Liver (tissue), 9 donors: ENCODE measurements around the gene TMEM178B. TPM values are rescaled to one million over a fixed set of nuclear protein-coding genes. Genes with fewer than 3 reads are reported as not detected.

Experiments
- DNase-seq: peaks from one replicate; pipeline ENCODE4 v3.0.0-alpha.2; 2017; ENCODE audit warnings: low spot score
- H3K27ac ChIP-seq, 2 donors: one replicate each; pipeline ENCODE4 v1.7.0; 2013; ENCODE audit warnings: inconsistent platforms in 2 of 2, low read length in 2 of 2, control low read depth in 1 of 2, low read depth in 1 of 2, mild to moderate bottlenecking in 1 of 2
- H3K27me3 ChIP-seq, 4 donors: one replicate each; pipeline versions ENCODE4 v1.6.1 to v1.7.0; 2013; ENCODE audit warnings: low read length in 3 of 4, inconsistent platforms in 1 of 4, mild to moderate bottlenecking in 1 of 4, moderate library complexity in 1 of 4; ENCODE audit not compliant: control insufficient read depth in 4 of 4, insufficient read depth in 4 of 4
- H3K36me3 ChIP-seq, 4 donors: one replicate each; pipeline versions ENCODE4 v1.6.1 to v1.7.0; 2013; ENCODE audit warnings: low read length in 3 of 4, mild to moderate bottlenecking in 3 of 4, low read depth in 1 of 4, moderate library complexity in 1 of 4; ENCODE audit not compliant: control insufficient read depth in 4 of 4, insufficient read depth in 3 of 4
- H3K4me1 ChIP-seq, 4 donors: one replicate each; pipeline versions ENCODE4 v1.6.1 to v1.7.0; 2013; ENCODE audit warnings: low read length in 3 of 4, mild to moderate bottlenecking in 3 of 4, moderate library complexity in 1 of 4; ENCODE audit not compliant: control insufficient read depth in 4 of 4, insufficient read depth in 4 of 4
- H3K4me3 ChIP-seq, 3 donors: one replicate each; pipeline versions ENCODE4 v1.6.1 to v1.7.0; 2013; ENCODE audit warnings: low read length in 3 of 3, control low read depth in 1 of 3, low read depth in 1 of 3, mild to moderate bottlenecking in 1 of 3
- H3K9ac ChIP-seq, 2 donors: one replicate each; pipeline ENCODE4 v1.7.0; 2013; ENCODE audit warnings: low read length in 2 of 2, mild to moderate bottlenecking in 2 of 2, moderate library complexity in 2 of 2, control low read depth in 1 of 2, low read depth in 1 of 2
- H3K9me3 ChIP-seq, 4 donors: one replicate each; pipeline versions ENCODE4 v1.6.1 to v1.7.0; 2013; ENCODE audit warnings: low read length in 3 of 4; ENCODE audit not compliant: control insufficient read depth in 4 of 4
- EGR1 ChIP-seq, 2 donors: IDR thresholded peaks; 2 replicates each; pipeline ENCODE4 v1.6.1; 2016 to 2018; ENCODE audit warnings: antibody characterized with exemption in 2 of 2, low read depth in 2 of 2
- FOXA1 ChIP-seq: IDR thresholded peaks from 2 replicates; pipeline ENCODE4 v1.6.1; 2016; ENCODE audit warnings: antibody characterized with exemption
- GABPA ChIP-seq, 2 donors: IDR thresholded peaks in 1 of 2; conservative IDR thresholded peaks in 1 of 2; 2 replicates each; pipeline ENCODE4 v1.6.1; 2016; ENCODE audit warnings: antibody characterized with exemption in 2 of 2, mild to moderate bottlenecking in 1 of 2, moderate library complexity in 1 of 2
- HNF4G ChIP-seq: IDR thresholded peaks from 2 replicates; pipeline ENCODE4 v1.6.1; 2016; ENCODE audit warnings: antibody characterized with exemption
- JUND ChIP-seq, 2 donors: IDR thresholded peaks; 2 replicates each; pipeline ENCODE4 v1.6.1; 2016; ENCODE audit warnings: antibody characterized with exemption in 2 of 2
- NR2F2 ChIP-seq: IDR thresholded peaks from 2 replicates; pipeline ENCODE4 v1.6.1; 2016; ENCODE audit warnings: antibody characterized with exemption
- RAD21 ChIP-seq, 2 donors: IDR thresholded peaks; 2 replicates each; pipeline ENCODE4 v1.6.1; 2016; ENCODE audit warnings: antibody characterized with exemption in 2 of 2, mild to moderate bottlenecking in 2 of 2
- RXRA ChIP-seq, 2 donors: IDR thresholded peaks; 2 replicates each; pipeline ENCODE4 v1.6.1; 2017 to 2018; ENCODE audit warnings: antibody characterized with exemption in 2 of 2, mild to moderate bottlenecking in 1 of 2
- TAF1 ChIP-seq: conservative IDR thresholded peaks from 2 replicates; pipeline ENCODE4 v1.6.1; 2016; ENCODE audit warnings: antibody characterized with exemption, mild to moderate bottlenecking
- YY1 ChIP-seq: IDR thresholded peaks from 2 replicates; pipeline ENCODE4 v1.6.1; 2016; ENCODE audit warnings: antibody characterized with exemption, mild to moderate bottlenecking
- WGBS: extraction: QIAGEN DNeasy Blood & Tissue Kit; methylation state at CpG from one replicate; pipeline ENCODE4 v1.1.7; 2013; 5-methylcytosine and 5-hydroxymethylcytosine counted together
- polyA plus RNA-seq, 2 donors: library from polyadenylated mRNA; stranded (reverse) in 1 of 2; unstranded in 1 of 2; fragments of 200-250 nt in 1 of 2; fragments of >200 nt in 1 of 2; fragmentation: Nextera tagmentation in 1 of 2; extraction: Ambion mirVana in 1 of 2; gene quantifications; one replicate each; pipeline versions ENCODE4 v1.2.1 to v1.2.3, GENCODE V29; 2013 to 2015
- total RNA-seq, 2 donors: library from RNA; depleted of rRNA; stranded (reverse); fragments of >200 nt; gene quantifications; one replicate each; pipeline ENCODE4 v1.2.3, GENCODE V29; 2014
- TF ChIP-seq, protein P1 (sequence below): IDR thresholded peaks from 2 replicates; pipeline ENCODE4 v1.6.1; 2016; ENCODE audit warnings: antibody characterized with exemption, mild to moderate bottlenecking
- TF ChIP-seq, protein P2 (sequence below): IDR thresholded peaks from 2 replicates; pipeline ENCODE4 v1.6.1; 2016; ENCODE audit warnings: antibody characterized with exemption
- TF ChIP-seq, protein P3 (sequence below): IDR thresholded peaks from 2 replicates; pipeline ENCODE4 v1.6.1; 2016; ENCODE audit warnings: antibody characterized with exemption
- TF ChIP-seq, protein P4 (sequence below): fragments of 150-350 bp; IDR thresholded peaks from 2 replicates; pipeline ENCODE4 v1.5.1; 2017; ENCODE audit warnings: improper control_type of control experiment, low read depth, low read length; ENCODE audit not compliant: missing input control
- donor health status: healthy.
- donor health status: healthy.
- donor health status: healthy.
- donor health status: healthy.
- donor health status: healthy.

TMEM178B gene
- total and polyA plus RNA-seq, 4 donors: under 0.01 to 0.02 (median under 0.01) TPM; not detected in 1

DNA sequence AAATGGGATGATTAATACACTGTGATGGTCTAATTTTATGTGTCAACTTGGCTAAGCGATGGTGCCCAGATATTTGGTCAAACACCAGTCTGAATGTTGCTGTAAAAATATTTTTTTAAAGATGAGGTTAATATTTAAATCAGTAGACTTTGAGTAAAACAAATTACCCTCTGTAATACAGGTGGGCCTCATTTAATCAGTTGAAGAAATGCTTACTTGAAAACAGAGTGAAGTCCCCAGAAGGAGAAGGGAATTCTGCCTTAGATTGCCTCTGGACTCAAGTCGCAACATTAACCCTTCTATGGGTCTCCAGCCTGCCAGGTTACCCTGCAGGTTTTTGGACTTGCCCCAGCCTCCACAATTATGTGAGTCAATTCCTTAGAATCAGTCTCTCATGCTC lies 427.6 kb downstream of the TMEM178B start:
- 77% methylated on average over 2 of the region's 2 CpGs for WGBS
- no peak overlapping the region for H3K9ac ChIP-seq
- no peak for DNase-seq

DNA sequence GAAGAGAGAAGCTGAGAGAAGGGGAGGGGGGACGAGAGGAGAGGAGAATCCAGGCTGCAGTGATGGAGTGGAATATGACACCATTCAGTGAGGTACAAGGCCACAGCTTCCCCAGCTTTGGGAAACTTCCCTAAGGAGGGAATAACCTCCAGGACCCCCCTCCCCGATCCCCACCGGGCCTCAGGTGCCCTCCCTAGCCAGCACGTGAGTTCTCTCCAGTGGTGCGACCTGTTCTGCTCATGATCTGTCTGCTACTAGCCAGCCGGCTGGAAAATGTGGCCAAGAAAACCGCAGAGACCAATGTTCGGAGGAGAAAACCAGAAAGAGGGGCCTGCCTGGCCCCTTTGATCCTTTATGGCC lies 437.4 kb downstream of the TMEM178B start:
- H3K27me3 ChIP-seq: peaks cover 0 to 11% (median 3%) of the 10 kb centered on the region in 4 donors
- H3K27ac ChIP-seq: no peak overlapping the region
- H3K4me3 ChIP-seq: no peak overlapping the region
- no peak for TF ChIP-seq TAF1
- TF ChIP-seq FOXA1: no peak
- TF ChIP-seq, protein P1, sequence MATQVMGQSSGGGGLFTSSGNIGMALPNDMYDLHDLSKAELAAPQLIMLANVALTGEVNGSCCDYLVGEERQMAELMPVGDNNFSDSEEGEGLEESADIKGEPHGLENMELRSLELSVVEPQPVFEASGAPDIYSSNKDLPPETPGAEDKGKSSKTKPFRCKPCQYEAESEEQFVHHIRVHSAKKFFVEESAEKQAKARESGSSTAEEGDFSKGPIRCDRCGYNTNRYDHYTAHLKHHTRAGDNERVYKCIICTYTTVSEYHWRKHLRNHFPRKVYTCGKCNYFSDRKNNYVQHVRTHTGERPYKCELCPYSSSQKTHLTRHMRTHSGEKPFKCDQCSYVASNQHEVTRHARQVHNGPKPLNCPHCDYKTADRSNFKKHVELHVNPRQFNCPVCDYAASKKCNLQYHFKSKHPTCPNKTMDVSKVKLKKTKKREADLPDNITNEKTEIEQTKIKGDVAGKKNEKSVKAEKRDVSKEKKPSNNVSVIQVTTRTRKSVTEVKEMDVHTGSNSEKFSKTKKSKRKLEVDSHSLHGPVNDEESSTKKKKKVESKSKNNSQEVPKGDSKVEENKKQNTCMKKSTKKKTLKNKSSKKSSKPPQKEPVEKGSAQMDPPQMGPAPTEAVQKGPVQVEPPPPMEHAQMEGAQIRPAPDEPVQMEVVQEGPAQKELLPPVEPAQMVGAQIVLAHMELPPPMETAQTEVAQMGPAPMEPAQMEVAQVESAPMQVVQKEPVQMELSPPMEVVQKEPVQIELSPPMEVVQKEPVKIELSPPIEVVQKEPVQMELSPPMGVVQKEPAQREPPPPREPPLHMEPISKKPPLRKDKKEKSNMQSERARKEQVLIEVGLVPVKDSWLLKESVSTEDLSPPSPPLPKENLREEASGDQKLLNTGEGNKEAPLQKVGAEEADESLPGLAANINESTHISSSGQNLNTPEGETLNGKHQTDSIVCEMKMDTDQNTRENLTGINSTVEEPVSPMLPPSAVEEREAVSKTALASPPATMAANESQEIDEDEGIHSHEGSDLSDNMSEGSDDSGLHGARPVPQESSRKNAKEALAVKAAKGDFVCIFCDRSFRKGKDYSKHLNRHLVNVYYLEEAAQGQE: no peak
- no peak for TF ChIP-seq JUND (IDR thresholded peaks at IDR 0.05)
- TF ChIP-seq YY1: no peak
- TF ChIP-seq RXRA (IDR thresholded peaks at IDR 0.05): no peak
- no peak for TF ChIP-seq NR2F2
- TF ChIP-seq RAD21 (IDR thresholded peaks at IDR 0.05): no peak
- TF ChIP-seq, protein P2, sequence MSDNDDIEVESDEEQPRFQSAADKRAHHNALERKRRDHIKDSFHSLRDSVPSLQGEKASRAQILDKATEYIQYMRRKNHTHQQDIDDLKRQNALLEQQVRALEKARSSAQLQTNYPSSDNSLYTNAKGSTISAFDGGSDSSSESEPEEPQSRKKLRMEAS: no peak
- TF ChIP-seq, protein P3, sequence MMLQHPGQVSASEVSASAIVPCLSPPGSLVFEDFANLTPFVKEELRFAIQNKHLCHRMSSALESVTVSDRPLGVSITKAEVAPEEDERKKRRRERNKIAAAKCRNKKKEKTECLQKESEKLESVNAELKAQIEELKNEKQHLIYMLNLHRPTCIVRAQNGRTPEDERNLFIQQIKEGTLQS: no peak
- no peak for TF ChIP-seq HNF4G
- TF ChIP-seq, protein P4, sequence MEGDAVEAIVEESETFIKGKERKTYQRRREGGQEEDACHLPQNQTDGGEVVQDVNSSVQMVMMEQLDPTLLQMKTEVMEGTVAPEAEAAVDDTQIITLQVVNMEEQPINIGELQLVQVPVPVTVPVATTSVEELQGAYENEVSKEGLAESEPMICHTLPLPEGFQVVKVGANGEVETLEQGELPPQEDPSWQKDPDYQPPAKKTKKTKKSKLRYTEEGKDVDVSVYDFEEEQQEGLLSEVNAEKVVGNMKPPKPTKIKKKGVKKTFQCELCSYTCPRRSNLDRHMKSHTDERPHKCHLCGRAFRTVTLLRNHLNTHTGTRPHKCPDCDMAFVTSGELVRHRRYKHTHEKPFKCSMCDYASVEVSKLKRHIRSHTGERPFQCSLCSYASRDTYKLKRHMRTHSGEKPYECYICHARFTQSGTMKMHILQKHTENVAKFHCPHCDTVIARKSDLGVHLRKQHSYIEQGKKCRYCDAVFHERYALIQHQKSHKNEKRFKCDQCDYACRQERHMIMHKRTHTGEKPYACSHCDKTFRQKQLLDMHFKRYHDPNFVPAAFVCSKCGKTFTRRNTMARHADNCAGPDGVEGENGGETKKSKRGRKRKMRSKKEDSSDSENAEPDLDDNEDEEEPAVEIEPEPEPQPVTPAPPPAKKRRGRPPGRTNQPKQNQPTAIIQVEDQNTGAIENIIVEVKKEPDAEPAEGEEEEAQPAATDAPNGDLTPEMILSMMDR: no peak
- TF ChIP-seq EGR1 (IDR thresholded peaks at IDR 0.05; ENCODE audit: low read depth in 2 of 2): no peak
- no peak for TF ChIP-seq GABPA (IDR thresholded peaks at IDR 0.05 in 1 of 2, conservative IDR thresholded peaks at IDR 0.05 in 1 of 2)
- H3K9ac ChIP-seq: no peak overlapping the region
- H3K4me1 ChIP-seq: peaks cover 0 to 6% (median 2%) of the 10 kb centered on the region in 4 donors
- no peaks in the 10 kb centered on the region for H3K9me3 ChIP-seq
- WGBS: 8% methylated on average over 8 of the region's 8 CpGs
- no peak for DNase-seq
- H3K36me3 ChIP-seq: no peaks in the 10 kb centered on the region

More for the DNA sequence above, 427.6 kb downstream of the TMEM178B start:
- no peaks in the 10 kb centered on the region for H3K4me1 ChIP-seq
- no peak overlapping the region for H3K27ac ChIP-seq
- H3K27me3 ChIP-seq: no peaks in the 10 kb centered on the region
- no peak overlapping the region for H3K4me3 ChIP-seq
- H3K36me3 ChIP-seq: no peaks in the 10 kb centered on the region
- TF ChIP-seq, protein P2: no peak
- no peak for TF ChIP-seq YY1
- TF ChIP-seq HNF4G: no peak
- TF ChIP-seq NR2F2: no peak
- no peak for TF ChIP-seq FOXA1
- TF ChIP-seq JUND (IDR thresholded peaks at IDR 0.05): no peak
- TF ChIP-seq, protein P3: no peak
- TF ChIP-seq TAF1: no peak
- TF ChIP-seq, protein P1: no peak
- no peak for TF ChIP-seq RXRA (IDR thresholded peaks at IDR 0.05)
- H3K9me3 ChIP-seq: no peaks in the 10 kb centered on the region
